Colonic mucosa (tissue), 4 donors: ENCODE measurements around the gene PLCL2. TPM values are rescaled to one million over a fixed set of nuclear protein-coding genes. Genes with fewer than 3 reads are reported as not detected.

ENCODE experiments used
- DNase-seq: peaks from one replicate; pipeline ENCODE4 v3.0.0-alpha.2; 2020
- H3K27ac ChIP-seq: fragments of 200-600 bp; one replicate; pipeline ENCODE4 v1.8.0; 2021
- H3K27me3 ChIP-seq: fragments of 200-600 bp; one replicate; pipeline ENCODE4 v1.8.0; 2021
- H3K36me3 ChIP-seq: fragments of 200-600 bp; one replicate; pipeline ENCODE4 v1.8.0; 2021
- H3K4me1 ChIP-seq: fragments of 200-600 bp; one replicate; pipeline ENCODE4 v1.8.0; 2021; ENCODE audit warnings: mild to moderate bottlenecking
- H3K4me3 ChIP-seq: fragments of 200-600 bp; one replicate; pipeline ENCODE4 v1.8.0; 2021
- H3K9ac ChIP-seq, 2 donors: one replicate each; pipeline ENCODE4 v1.7.0; 2013; ENCODE audit warnings: control low read depth in 2 of 2, low read depth in 2 of 2, low read length in 2 of 2
- H3K9me3 ChIP-seq: fragments of 200-600 bp; one replicate; pipeline ENCODE4 v1.8.0; 2021
- CTCF ChIP-seq: fragments of 200-600 bp; IDR thresholded peaks from one replicate; pipeline ENCODE4 v1.8.0; 2022; ENCODE audit warnings: antibody characterized with exemption, mild to moderate bottlenecking
- intact Hi-C: fragments of 100-400 bp; cut with DNase I; formaldehyde crosslinking; loops from one replicate; pipeline ENCODE4 v1.14.1; 2022
- total RNA-seq, 2 donors: library from RNA; stranded (reverse); fragmentation: NEBNext Ultra II Directional in 1 of 2; extraction: Animal tissue kit (Norgen Biotek cat#: 25700) in 1 of 2; gene quantifications; one replicate each; pipeline ENCODE4 v1.2.1, GENCODE V29; 2021
- donor health status: healthy.
- donor health status: DM: no; HTN: no; CAD: no.
- donor health status: DM: no; HTN: no; CAD: no.

The PLCL2 gene
- total RNA-seq, 2 donors from 2014 or later, result 12.3 to 15.0 TPM

GRCh38 chr3:16883723-16884083, 1.1 kb upstream of the PLCL2 start:
- Histone ChIP-seq H3K9me3 (no peaks in the 10 kb centered on the region), H3K27me3 (no peaks in the 10 kb centered on the region), H3K36me3 (no peaks in the 10 kb centered on the region), H3K9ac (peak overlapping the region; percentile 68 to 85), H3K4me3 (peak overlapping the region; percentile 59), H3K4me1 (no peaks in the 10 kb centered on the region), H3K27ac (no peak overlapping the region)
- no peak for TF ChIP-seq CTCF
- no peak for DNase-seq
- intact Hi-C loops, result loop anchor here (5.0 kb wide), 1 partner anchor 149 kb away; no protein-coding TSS in a partner anchor

- peak overlapping the region; percentile 59 for H3K4me3 ChIP-seq
- no peaks in the 10 kb centered on the region for H3K27me3 ChIP-seq
- intact Hi-C loops, result loop anchor here (5.0 kb wide), 1 partner anchor 148 kb away; no protein-coding TSS in a partner anchor
- peak; percentile 77 for DNase-seq
- H3K36me3 ChIP-seq, result no peaks in the 10 kb centered on the region
- H3K9me3 ChIP-seq, result no peaks in the 10 kb centered on the region
- peak overlapping the region; percentile 87 for H3K27ac ChIP-seq
- peak; percentile 72 for TF ChIP-seq CTCF
- H3K9ac ChIP-seq, result peak overlapping the region; percentile 68 to 85
- no peaks in the 10 kb centered on the region for H3K4me1 ChIP-seq
Measured at GRCh38 chr3:16884084-16884747, 539 bp upstream of the PLCL2 start.

GRCh38 chr3:16885593-16886302, 993 bp downstream of the PLCL2 start:
- no peak for DNase-seq
- Histone ChIP-seq H3K4me3 (peak overlapping the region; percentile 59), H3K9me3 (no peaks in the 10 kb centered on the region), H3K27ac (peak overlapping the region; percentile 87), H3K4me1 (no peaks in the 10 kb centered on the region), H3K9ac (peak overlapping the region; percentile 85 to 94), H3K27me3 (no peaks in the 10 kb centered on the region), H3K36me3 (no peaks in the 10 kb centered on the region)
- no peak for TF ChIP-seq CTCF
- intact Hi-C loops, result no loop called here

GRCh38 chr3:16886303-16886683, 1.5 kb downstream of the PLCL2 start:
- Histone ChIP-seq H3K27me3 (no peaks in the 10 kb centered on the region), H3K36me3 (no peaks in the 10 kb centered on the region), H3K27ac (peak overlapping the region; percentile 87), H3K4me3 (peak overlapping the region; percentile 59), H3K9ac (peak overlapping the region; percentile 27 to 94), H3K4me1 (no peaks in the 10 kb centered on the region), H3K9me3 (no peaks in the 10 kb centered on the region)
- intact Hi-C loops, result no loop called here
- DNase-seq, result peak; percentile 46
- no peak for TF ChIP-seq CTCF

- no peak overlapping the region for H3K27ac ChIP-seq
- H3K9me3 ChIP-seq, result no peaks in the 10 kb centered on the region
- no peaks in the 10 kb centered on the region for H3K36me3 ChIP-seq
- no peak overlapping the region for H3K9ac ChIP-seq
- no peaks in the 10 kb centered on the region for H3K27me3 ChIP-seq
- H3K4me3 ChIP-seq, result no peak overlapping the region
- intact Hi-C loops, result no loop called here
- no peak for TF ChIP-seq CTCF
- no peak for DNase-seq
- H3K4me1 ChIP-seq, result no peaks in the 10 kb centered on the region
Measured at GRCh38 chr3:16887130-16887529, 2.4 kb downstream of the PLCL2 start.
